ENCODE measurements around the gene TOX3. TPM values are rescaled to one million over a fixed set of nuclear protein-coding genes. Genes with fewer than 3 reads are reported as not detected.

Gene TOX3
- total and polyA plus RNA-seq, 2 donors (not counting 1 experiment from before 2014, with no cell fraction given) = not detected

DNA sequence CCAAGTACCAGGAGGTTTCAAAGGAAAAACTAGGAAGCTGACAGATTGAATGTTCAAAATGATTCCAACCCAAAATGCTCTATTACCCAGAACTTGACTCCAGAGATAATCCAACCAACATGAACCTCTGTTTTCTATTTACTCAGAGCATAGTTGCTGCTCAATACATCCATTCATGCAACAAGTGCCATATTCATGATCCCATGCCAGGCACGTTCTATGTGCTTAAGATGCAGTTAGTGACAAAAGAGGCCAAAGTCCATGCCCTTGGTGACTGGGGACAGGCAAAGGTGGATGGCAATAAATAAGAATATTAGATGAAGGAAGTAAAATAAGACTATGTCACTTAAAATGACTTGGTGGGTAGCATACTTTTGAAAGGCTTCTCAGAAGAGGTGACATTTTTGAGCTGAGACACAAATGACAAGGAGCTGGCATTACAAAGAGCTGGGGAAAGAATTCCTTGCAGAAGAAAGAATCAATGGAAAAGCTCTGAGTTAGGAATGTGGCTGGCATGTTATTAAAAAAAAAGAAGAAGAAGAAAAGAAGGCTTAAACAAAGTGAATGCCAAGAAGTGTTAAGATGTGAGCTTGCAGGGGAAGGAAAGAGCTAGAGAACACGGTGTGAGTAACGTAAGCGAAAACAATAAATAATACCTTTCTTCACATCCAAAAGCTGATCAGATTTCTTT lies 34.5 kb downstream of the TOX3 start:
- POLR2A ChIA-PET = no interaction called here
- H3K9ac ChIP-seq (ENCODE audit: low read length) = no peak overlapping the region
- no peak overlapping the region for H2AFZ ChIP-seq (ENCODE audit: insufficient read depth, low read depth, low read length, poor library complexity, severe bottlenecking)
- no peak overlapping the region for H3K4me3 ChIP-seq (ENCODE audit: control extremely low read depth in 1 of 5, extremely low read depth in 1 of 5, insufficient read depth in 1 of 5, low read depth in 2 of 5, low read length in 4 of 5)
- no peak overlapping the region for H3K4me2 ChIP-seq (replicated peaks; ENCODE audit: low read depth, low read length, poor library complexity, severe bottlenecking)
- WGBS (ENCODE audit: insufficient coverage) = no CpG with 5 or more reads among the region's 4 CpGs
- H3K27ac ChIP-seq (ENCODE audit: low read length in 2 of 2) = no peak overlapping the region
- Mint-ChIP-seq H3K4me3 (no peak overlapping the region), H3K9me3 (ENCODE audit: insufficient read depth) (peaks cover 3% of the 10 kb centered on the region), H3K4me1 (no peaks in the 10 kb centered on the region), H3K27ac (no peak overlapping the region), H3K27me3 (no peaks in the 10 kb centered on the region)
- no peak for DNase-seq
- no peaks in the 10 kb centered on the region for H3K4me1 ChIP-seq (ENCODE audit: control insufficient read depth in 2 of 2, insufficient read depth in 2 of 2, low read length in 2 of 2)
- no peaks in the 10 kb centered on the region for H3K27me3 ChIP-seq (replicated peaks in 1 of 4; ENCODE audit: control extremely low read depth in 1 of 4, control insufficient read depth in 3 of 4, insufficient read depth in 4 of 4, low read length in 3 of 4)
- no peaks in the 10 kb centered on the region for H3K9me3 ChIP-seq (ENCODE audit: control extremely low read depth in 1 of 3, control insufficient read depth in 2 of 3, insufficient read depth in 1 of 3, low read length in 2 of 3)
- CTCF ChIA-PET = no interaction called here
- TF ChIP-seq, protein P1, sequence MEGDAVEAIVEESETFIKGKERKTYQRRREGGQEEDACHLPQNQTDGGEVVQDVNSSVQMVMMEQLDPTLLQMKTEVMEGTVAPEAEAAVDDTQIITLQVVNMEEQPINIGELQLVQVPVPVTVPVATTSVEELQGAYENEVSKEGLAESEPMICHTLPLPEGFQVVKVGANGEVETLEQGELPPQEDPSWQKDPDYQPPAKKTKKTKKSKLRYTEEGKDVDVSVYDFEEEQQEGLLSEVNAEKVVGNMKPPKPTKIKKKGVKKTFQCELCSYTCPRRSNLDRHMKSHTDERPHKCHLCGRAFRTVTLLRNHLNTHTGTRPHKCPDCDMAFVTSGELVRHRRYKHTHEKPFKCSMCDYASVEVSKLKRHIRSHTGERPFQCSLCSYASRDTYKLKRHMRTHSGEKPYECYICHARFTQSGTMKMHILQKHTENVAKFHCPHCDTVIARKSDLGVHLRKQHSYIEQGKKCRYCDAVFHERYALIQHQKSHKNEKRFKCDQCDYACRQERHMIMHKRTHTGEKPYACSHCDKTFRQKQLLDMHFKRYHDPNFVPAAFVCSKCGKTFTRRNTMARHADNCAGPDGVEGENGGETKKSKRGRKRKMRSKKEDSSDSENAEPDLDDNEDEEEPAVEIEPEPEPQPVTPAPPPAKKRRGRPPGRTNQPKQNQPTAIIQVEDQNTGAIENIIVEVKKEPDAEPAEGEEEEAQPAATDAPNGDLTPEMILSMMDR (IDR thresholded peaks at IDR 0.05) = no peak
- no peak for TF ChIP-seq EZH2 (IDR thresholded peaks at IDR 0.05; ENCODE audit: borderline replicate concordance, insufficient read depth, low read depth, low read length, poor library complexity, severe bottlenecking)
- ATAC-seq (ENCODE audit: low read depth) = no peak
- no peaks in the 10 kb centered on the region for H3K79me2 ChIP-seq (ENCODE audit: control insufficient read depth, insufficient read depth, low read length)
- no peaks in the 10 kb centered on the region for H4K20me1 ChIP-seq (ENCODE audit: control insufficient read depth, insufficient read depth, low read length, poor library complexity, severe bottlenecking)
- no peaks in the 10 kb centered on the region for H3K36me3 ChIP-seq (replicated peaks in 1 of 2; ENCODE audit: control extremely low read depth in 1 of 2, control insufficient read depth in 1 of 2, extremely low read depth in 1 of 2, insufficient read depth in 2 of 2, low read length in 1 of 2)
- intact Hi-C loops (cut with micrococcal nuclease) = no loop called here

GRCh38 chr16:52501746-52502145 lies 45.2 kb downstream of the TOX3 start:
- ATAC-seq (ENCODE audit: low read depth) (no peak), DNase-seq (no peak)
- ChIA-PET CTCF (no interaction called here), POLR2A (no interaction called here)
- Histone ChIP-seq H3K79me2 (ENCODE audit: control insufficient read depth, insufficient read depth, low read length) (no peaks in the 10 kb centered on the region), H3K4me1 (ENCODE audit: control insufficient read depth in 2 of 2, insufficient read depth in 2 of 2, low read length in 2 of 2) (no peaks in the 10 kb centered on the region), H3K36me3 (replicated peaks in 1 of 2; ENCODE audit: control extremely low read depth in 1 of 2, control insufficient read depth in 1 of 2, extremely low read depth in 1 of 2, insufficient read depth in 2 of 2, low read length in 1 of 2) (no peaks in the 10 kb centered on the region), H3K27ac (ENCODE audit: low read length in 2 of 2) (no peak overlapping the region), H3K4me2 (replicated peaks; ENCODE audit: low read depth, low read length, poor library complexity, severe bottlenecking) (no peak overlapping the region), H3K9ac (ENCODE audit: low read length) (no peak overlapping the region), H2AFZ (ENCODE audit: insufficient read depth, low read depth, low read length, poor library complexity, severe bottlenecking) (no peak overlapping the region), H3K9me3 (ENCODE audit: control extremely low read depth in 1 of 3, control insufficient read depth in 2 of 3, insufficient read depth in 1 of 3, low read length in 2 of 3) (peaks cover 0 to 1% (median 0%) of the 10 kb centered on the region in 3 donors), H4K20me1 (ENCODE audit: control insufficient read depth, insufficient read depth, low read length, poor library complexity, severe bottlenecking) (no peaks in the 10 kb centered on the region), H3K27me3 (replicated peaks in 1 of 4; ENCODE audit: control extremely low read depth in 1 of 4, control insufficient read depth in 3 of 4, insufficient read depth in 4 of 4, low read length in 3 of 4) (no peaks in the 10 kb centered on the region), H3K4me3 (ENCODE audit: control extremely low read depth in 1 of 5, extremely low read depth in 1 of 5, insufficient read depth in 1 of 5, low read depth in 2 of 5, low read length in 4 of 5) (no peak overlapping the region)
- Mint-ChIP-seq H3K4me1 (no peaks in the 10 kb centered on the region), H3K9me3 (ENCODE audit: insufficient read depth) (no peaks in the 10 kb centered on the region), H3K27me3 (no peaks in the 10 kb centered on the region), H3K4me3 (no peak overlapping the region), H3K27ac (no peak overlapping the region)
- 71% methylated on average over 2 of the region's 4 CpGs for WGBS (ENCODE audit: insufficient coverage)
- TF ChIP-seq, protein P1 (IDR thresholded peaks at IDR 0.05) = no peak
- no peak for TF ChIP-seq EZH2 (IDR thresholded peaks at IDR 0.05; ENCODE audit: borderline replicate concordance, insufficient read depth, low read depth, low read length, poor library complexity, severe bottlenecking)
- intact Hi-C loops (cut with micrococcal nuclease) = no loop called here
